HG03175 (cell line): ENCODE measurements around the gene AQR.
"Not testable (repeated sequence)": the region's sequence is repeated elsewhere in the genome, so short reads cannot be mapped to it uniquely, and the experiment has no call there.

Experiments
- ATAC-seq: cut with Tn5 transposase; IDR thresholded peaks from one replicate; pipeline ENCODE4 v1.9.1; 2021; ENCODE audit warnings: mild to moderate bottlenecking, moderate library complexity; ENCODE audit not compliant: unreplicated experiment

AQR gene

DNA sequence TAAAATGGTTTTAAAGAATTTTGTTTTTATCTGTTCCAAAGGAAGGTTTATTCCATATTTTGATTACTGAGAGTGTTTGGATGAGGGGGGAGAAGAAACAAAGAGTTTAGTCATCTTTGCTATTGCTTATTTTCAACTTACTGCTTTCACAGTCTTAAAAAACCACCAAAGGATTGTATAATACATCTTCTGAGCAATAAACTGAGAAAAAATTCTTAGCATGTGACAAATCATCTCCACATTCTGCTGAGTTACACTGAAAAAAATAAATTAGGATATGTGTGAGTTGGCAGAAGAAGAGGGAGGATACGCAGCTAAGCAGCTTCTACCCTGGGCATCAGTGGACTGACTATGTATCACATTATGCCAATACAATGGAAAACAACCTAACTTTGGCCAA, 151.0 kb downstream of the AQR start:
- no peak for ATAC-seq

GRCh38 chr15:34815836-34816235, 153.7 kb downstream of the AQR start:
- no peak for ATAC-seq

DNA sequence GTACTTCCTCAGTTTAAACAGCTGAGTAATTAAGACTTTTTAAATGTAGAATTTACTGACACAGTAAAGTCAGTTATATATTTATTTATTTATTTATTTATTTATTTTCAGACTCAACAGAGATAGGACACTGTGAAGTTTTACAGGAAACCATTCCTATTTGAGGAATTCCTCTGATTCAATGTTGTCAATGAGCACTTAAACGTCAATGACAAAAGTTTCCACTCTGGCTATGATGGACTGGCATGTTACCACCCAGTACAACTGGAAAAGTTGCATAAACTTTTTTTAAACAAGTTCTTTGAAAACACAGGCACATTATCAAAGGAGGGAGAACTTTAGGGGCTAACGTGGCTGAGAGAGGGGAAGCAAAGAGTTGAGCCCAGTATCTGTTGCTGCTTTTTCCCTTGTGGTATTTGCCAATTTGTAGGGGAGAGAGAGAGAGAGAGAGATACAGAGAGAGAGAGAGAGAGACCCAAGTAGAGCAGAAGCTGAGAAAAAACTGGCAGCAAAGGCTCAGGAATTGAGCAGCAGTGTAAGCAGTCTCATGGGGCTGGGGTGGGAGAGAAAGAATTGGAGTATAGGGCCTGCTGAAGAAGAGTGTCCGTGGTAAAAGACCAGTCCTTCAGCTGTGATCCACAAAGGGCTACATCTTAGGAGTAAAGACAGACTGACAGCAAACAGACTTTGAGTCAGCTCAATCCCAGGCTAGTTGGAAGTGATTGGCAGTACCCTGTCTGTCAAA, 155.9 kb downstream of the AQR start:
- ATAC-seq = no peak

GRCh38 chr15:34812868-34813365, 156.6 kb downstream of the AQR start:
- ATAC-seq = not testable (repeated sequence)

- no peak for ATAC-seq
Measured at GRCh38 chr15:34812369-34812768, 157.2 kb downstream of the AQR start.

GRCh38 chr15:34810443-34811129, 159.0 kb downstream of the AQR start:
- ATAC-seq = no peak

DNA sequence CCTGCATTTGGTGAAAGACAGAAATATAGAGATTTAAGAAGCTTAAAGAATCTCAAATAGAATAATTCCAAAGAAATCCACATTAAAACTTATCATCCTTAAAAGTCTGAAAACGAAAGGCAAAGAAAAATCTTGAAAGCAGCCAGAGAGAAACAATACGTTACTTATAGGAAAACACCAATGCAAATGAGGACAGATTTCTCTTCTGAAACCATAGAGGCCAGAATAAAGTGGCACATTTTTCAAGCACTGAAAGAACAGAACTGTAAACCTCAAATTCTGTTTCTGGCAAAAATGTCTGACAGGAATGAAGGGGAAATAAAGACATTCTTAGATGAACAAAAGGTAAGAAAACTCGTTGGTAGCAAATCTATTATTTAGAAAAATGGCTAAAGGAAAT, 160.4 kb downstream of the AQR start:
- no peak for ATAC-seq

GRCh38 chr15:34808016-34808415, 161.5 kb downstream of the AQR start:
- ATAC-seq = no peak

GRCh38 chr15:34807241-34807640, 162.3 kb downstream of the AQR start:
- ATAC-seq = not testable (repeated sequence)

GRCh38 chr15:34804776-34805175, 164.8 kb downstream of the AQR start:
- ATAC-seq = no peak

DNA sequence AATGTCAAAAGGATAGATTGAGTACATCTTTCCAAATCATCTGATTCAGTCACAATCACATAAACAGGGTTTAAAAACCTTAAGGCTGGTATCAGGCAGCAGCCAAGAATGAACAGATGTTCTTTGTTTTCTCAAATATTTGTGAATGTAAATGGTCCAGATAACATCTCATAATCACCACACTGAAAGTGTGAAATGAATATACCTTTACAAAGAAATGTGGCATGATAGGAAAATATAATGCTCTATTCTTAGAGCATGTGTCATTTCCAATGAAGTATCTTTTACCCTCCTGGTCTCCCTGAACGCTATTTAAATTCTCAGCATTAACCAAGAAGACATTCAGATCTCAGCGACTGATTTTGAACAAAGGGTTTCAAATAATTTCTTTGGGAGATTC, 165.4 kb downstream of the AQR start:
- ATAC-seq = no peak

DNA sequence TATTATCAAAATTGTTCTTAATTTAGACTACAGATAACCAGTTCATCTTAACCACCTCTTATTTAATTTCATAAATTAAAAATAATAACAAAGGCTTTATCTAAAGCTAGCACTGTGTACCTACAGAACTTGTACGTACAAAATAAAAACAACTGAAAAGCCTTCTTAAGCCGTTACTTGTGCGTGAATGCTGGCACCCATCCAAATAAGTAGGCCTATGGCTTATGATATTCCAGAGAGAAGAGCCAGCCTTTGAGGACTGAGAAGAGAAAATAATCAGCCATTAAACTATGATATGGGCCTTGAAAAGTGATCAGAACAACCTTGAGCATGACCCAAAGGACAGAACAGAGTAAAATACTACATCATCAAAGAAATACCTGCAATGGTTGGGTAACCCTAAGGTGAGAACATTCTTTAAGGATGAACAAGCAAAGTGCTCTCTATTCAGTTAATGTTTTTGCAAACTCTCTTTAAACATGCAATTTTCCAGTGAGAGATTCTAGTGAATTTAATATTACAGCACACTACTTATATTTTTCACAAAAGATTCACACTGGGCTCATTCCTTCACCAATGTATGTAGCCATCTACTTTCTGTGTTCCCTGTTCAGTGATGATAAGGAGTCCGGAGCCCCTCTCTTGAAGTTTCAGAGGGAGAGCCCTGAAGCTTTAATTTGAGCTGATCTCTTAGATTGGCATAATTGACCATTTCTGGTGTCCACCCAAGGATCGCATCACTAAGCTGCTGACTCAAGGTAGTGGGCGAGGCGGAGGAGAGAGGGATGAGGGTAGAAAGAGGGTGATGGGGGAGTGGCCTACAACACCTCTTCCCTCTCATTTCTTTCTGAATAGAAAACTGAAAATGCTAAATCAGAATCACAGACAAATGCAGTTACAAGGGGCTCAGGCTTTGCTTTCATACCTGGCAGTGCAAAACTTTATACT, 166.5 kb downstream of the AQR start:
- ATAC-seq = no peak

GRCh38 chr15:34802371-34802770, 167.2 kb downstream of the AQR start:
- ATAC-seq = no peak
